ENCODE results near the gene PCNX3. TPM values are rescaled to one million over a fixed set of nuclear protein-coding genes. Genes with fewer than 3 reads are reported as not detected.

Gene PCNX3
- total RNA-seq, 1 donor: 31.5 TPM

- H3K4me3 ChIP-seq (ENCODE audit: low read depth, low read length): no peak overlapping the region
- DNase-seq (ENCODE audit: low read depth): no peak
- no peak for TF ChIP-seq CTCF (IDR thresholded peaks at IDR 0.05; ENCODE audit: insufficient read depth, low read length)
Observed at GRCh38 chr11:65598258-65598699, 17.3 kb upstream of the PCNX3 start.

GRCh38 chr11:65599216-65599954 is 16.2 kb upstream of the PCNX3 start:
- DNase-seq (ENCODE audit: low read depth): no peak
- no peak for TF ChIP-seq CTCF (IDR thresholded peaks at IDR 0.05; ENCODE audit: insufficient read depth, low read length)
- no peak overlapping the region for H3K4me3 ChIP-seq (ENCODE audit: low read depth, low read length)

- TF ChIP-seq CTCF (IDR thresholded peaks at IDR 0.05; ENCODE audit: insufficient read depth, low read length): no peak
- DNase-seq (ENCODE audit: low read depth): no peak
- no peak overlapping the region for H3K4me3 ChIP-seq (ENCODE audit: low read depth, low read length)
Observed at GRCh38 chr11:65599955-65600246, 15.7 kb upstream of the PCNX3 start.

- DNase-seq (ENCODE audit: low read depth): no peak
Observed at GRCh38 chr11:65604258-65604657, 11.3 kb upstream of the PCNX3 start.

GRCh38 chr11:65606876-65607613 is 8.5 kb upstream of the PCNX3 start:
- DNase-seq (ENCODE audit: low read depth): peak; percentile 95
- no peak for TF ChIP-seq CTCF (IDR thresholded peaks at IDR 0.05; ENCODE audit: insufficient read depth, low read length)
- peak overlapping the region; percentile 37 for H3K4me3 ChIP-seq (ENCODE audit: low read depth, low read length)

More at GRCh38 chr11:65604258-65604657, 11.3 kb upstream of the PCNX3 start:
- no peak for TF ChIP-seq CTCF (IDR thresholded peaks at IDR 0.05; ENCODE audit: insufficient read depth, low read length)
- no peak overlapping the region for H3K4me3 ChIP-seq (ENCODE audit: low read depth, low read length)

GRCh38 chr11:65607614-65608426 is 7.8 kb upstream of the PCNX3 start:
- H3K4me3 ChIP-seq (ENCODE audit: low read depth, low read length): no peak overlapping the region
- DNase-seq (ENCODE audit: low read depth): no peak
- no peak for TF ChIP-seq CTCF (IDR thresholded peaks at IDR 0.05; ENCODE audit: insufficient read depth, low read length)

Measured in fibroblast of the aortic adventitia (primary cell).